Effector memory CD4-positive, alpha-beta T cell (primary cell): ENCODE measurements around the gene ALDOC.

ENCODE experiments used
- DNase-seq, 3 donors: peaks; one replicate each; pipeline ENCODE4 v3.0.0-alpha.2; 2020
- H3K27ac ChIP-seq: 2 replicates; pipeline ENCODE4 v1.7.0; 2013; ENCODE audit warnings: mild to moderate bottlenecking, low read length, moderate library complexity; ENCODE audit not compliant: insufficient read depth, poor library complexity, severe bottlenecking
- H3K27me3 ChIP-seq: replicated peaks from 2 replicates; pipeline ENCODE4 v1.7.0; 2013; ENCODE audit warnings: mild to moderate bottlenecking, low read length; ENCODE audit not compliant: insufficient read depth, control insufficient read depth, poor library complexity, severe bottlenecking
- H3K36me3 ChIP-seq: 2 replicates; pipeline ENCODE4 v1.7.0; 2013; ENCODE audit warnings: mild to moderate bottlenecking, low read length, moderate library complexity; ENCODE audit not compliant: control insufficient read depth, insufficient read depth
- H3K4me1 ChIP-seq: 2 replicates; pipeline ENCODE4 v1.7.0; 2013; ENCODE audit warnings: low read length, mild to moderate bottlenecking; ENCODE audit not compliant: control insufficient read depth, insufficient read depth, poor library complexity, severe bottlenecking
- H3K4me3 ChIP-seq: 2 replicates; pipeline ENCODE4 v1.7.0; 2013; ENCODE audit warnings: low read length, low read depth, mild to moderate bottlenecking; ENCODE audit not compliant: insufficient read depth, poor library complexity, severe bottlenecking
- H3K9me3 ChIP-seq: 2 replicates; pipeline ENCODE4 v1.7.0; 2013; ENCODE audit warnings: mild to moderate bottlenecking, low read length, moderate library complexity; ENCODE audit not compliant: control insufficient read depth

Gene ALDOC

DNA sequence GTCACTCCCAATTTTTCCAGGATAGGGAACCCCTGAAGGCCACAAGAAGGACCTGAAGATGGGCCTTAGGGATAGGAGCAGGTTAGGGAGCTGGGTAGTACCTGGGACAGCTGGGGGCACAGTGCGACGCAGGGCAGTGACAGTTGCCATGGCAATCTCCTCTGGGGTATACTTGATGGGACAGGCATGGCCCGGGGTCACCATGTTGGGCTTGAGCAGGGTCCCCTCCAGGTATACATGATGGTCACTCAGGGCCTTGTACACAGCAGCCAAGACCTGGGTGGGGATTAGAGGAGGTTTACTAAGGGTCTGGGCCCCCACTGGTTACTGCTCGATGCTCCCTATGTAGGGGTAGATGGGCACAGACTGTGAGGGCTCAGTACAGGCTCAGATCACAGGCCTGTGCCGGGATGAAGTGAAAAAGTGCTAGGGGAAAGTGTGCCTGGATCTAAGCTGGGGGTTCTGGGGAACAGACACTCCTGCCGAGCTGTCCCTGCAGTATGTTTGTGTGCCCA is 2.7 kb downstream of the ALDOC start:
- no peak for DNase-seq
- H3K27me3 ChIP-seq, result no peaks in the 10 kb centered on the region
- no peak overlapping the region for H3K27ac ChIP-seq
- H3K36me3 ChIP-seq, result no peaks in the 10 kb centered on the region
- peaks cover 26% of the 10 kb centered on the region for H3K4me1 ChIP-seq
- no peak overlapping the region for H3K4me3 ChIP-seq
- H3K9me3 ChIP-seq, result no peaks in the 10 kb centered on the region

DNA sequence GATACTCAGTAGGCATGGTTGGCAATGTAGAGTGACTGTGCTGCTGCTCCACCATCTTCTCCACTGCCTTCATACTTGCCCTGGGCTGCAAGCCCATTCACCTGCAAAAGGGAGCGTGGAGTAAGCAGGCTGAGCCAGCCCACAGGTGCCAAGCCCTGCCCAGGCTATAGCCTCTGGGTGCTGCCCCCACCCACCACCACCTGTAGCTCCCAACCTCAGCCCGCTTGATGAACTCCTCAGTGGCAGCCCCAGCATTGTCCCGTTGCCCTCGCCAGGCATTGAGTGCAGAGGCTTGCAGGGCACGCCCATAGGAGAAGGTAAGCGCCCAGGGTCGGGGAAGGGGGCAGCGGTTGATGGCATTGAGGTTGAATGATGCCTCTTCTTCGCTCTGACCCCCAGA is 3.2 kb downstream of the ALDOC start:
- DNase-seq, result no peak
- Histone ChIP-seq H3K9me3 (no peaks in the 10 kb centered on the region), H3K27ac (no peak overlapping the region), H3K4me3 (no peak overlapping the region), H3K4me1 (peaks cover 26% of the 10 kb centered on the region), H3K27me3 (no peaks in the 10 kb centered on the region), H3K36me3 (no peaks in the 10 kb centered on the region)

DNA sequence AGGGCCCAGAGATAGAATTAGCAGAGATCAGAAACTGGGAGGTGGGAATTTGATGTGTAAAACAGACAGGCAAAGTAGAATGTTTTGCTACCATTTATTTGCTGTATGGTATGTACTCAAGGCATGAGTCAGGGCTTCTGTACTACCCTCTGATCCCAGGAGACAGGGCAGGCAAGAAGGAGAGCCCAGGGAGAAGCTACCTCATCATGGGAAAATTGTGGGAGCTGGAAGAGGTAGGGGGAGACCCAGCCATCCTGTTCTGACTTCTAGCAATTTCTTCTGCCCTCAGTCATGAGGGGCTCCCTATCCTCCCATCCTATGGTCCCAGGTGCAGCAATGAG is 3.7 kb downstream of the ALDOC start:
- Histone ChIP-seq H3K27ac (no peak overlapping the region), H3K9me3 (no peaks in the 10 kb centered on the region), H3K4me1 (peaks cover 26% of the 10 kb centered on the region), H3K4me3 (no peak overlapping the region), H3K36me3 (no peaks in the 10 kb centered on the region), H3K27me3 (no peaks in the 10 kb centered on the region)
- no peak for DNase-seq

GRCh38 chr17:28572259-28573039 is 4.2 kb downstream of the ALDOC start:
- H3K27ac ChIP-seq, result peak overlapping the region; percentile 81
- H3K27me3 ChIP-seq, result no peaks in the 10 kb centered on the region
- H3K36me3 ChIP-seq, result no peaks in the 10 kb centered on the region
- H3K4me1 ChIP-seq, result peaks cover 26% of the 10 kb centered on the region
- peak overlapping the region; percentile 95 for H3K4me3 ChIP-seq
- DNase-seq, result no peak
- no peaks in the 10 kb centered on the region for H3K9me3 ChIP-seq

DNA sequence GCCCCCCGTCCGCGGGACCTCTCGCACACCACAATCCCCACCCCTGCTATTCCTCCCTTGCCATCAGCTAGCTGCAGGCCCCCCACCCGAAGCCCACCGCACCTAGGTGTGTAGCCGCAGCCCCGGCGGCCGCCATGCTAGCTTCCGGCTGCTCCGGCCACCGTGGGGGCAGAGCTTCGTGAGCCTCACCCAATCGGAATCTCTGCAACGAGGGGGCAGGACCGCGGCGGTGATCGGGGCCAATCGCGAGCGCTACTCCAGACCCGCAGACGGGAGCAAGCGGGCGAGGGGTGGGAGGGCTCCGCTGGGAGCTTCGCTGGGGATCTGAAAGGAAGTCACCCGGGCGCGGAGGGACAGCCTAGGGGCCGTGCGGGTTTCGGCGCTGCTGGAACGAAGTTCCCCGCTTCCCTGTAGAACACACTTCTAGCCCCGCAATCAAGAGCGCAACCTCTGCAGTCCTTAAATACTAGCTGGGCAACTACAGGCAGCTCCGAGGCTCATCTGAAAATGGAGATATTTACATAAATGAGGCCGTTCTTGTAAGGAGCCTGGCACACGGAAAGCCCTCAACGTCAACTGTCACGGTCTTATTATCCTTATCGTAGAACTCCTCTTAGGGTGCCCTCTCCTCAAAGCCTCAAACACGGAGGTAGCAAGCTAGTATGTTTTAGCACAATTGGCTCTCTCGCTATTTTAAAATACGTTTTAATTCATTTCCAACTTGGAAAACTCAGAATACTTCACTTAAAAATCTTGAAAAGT is 5.2 kb downstream of the ALDOC start, which contains the start of gene PIGS:
Gene PIGS (minus strand): TSS at position 164 of the 762 bp plus-strand sequence. CDS start 28 bp downstream, at position 136.
- Histone ChIP-seq H3K4me1 (peaks cover 30% of the 10 kb centered on the region), H3K4me3 (peak within 1 kb of the TSS; percentile 95), H3K27ac (peak within 1 kb of the TSS; percentile 81), H3K27me3 (no peaks in the 10 kb centered on the region), H3K36me3 (peaks cover 5% of the 10 kb centered on the region), H3K9me3 (no peaks in the 10 kb centered on the region)
- DNase-seq, result peak; percentile 84 to 89 (median 86)

GRCh38 chr17:28570716-28571360 is 5.9 kb downstream of the ALDOC start:
- Histone ChIP-seq H3K4me3 (peak overlapping the region; percentile 95), H3K36me3 (peaks cover 5% of the 10 kb centered on the region), H3K27ac (peak overlapping the region; percentile 81), H3K4me1 (peaks cover 25% of the 10 kb centered on the region), H3K27me3 (no peaks in the 10 kb centered on the region), H3K9me3 (no peaks in the 10 kb centered on the region)
- peak; percentile 25 to 42 (median 35) for DNase-seq

GRCh38 chr17:28569446-28569845 is 7.2 kb downstream of the ALDOC start:
- no peak overlapping the region for H3K27ac ChIP-seq

DNA sequence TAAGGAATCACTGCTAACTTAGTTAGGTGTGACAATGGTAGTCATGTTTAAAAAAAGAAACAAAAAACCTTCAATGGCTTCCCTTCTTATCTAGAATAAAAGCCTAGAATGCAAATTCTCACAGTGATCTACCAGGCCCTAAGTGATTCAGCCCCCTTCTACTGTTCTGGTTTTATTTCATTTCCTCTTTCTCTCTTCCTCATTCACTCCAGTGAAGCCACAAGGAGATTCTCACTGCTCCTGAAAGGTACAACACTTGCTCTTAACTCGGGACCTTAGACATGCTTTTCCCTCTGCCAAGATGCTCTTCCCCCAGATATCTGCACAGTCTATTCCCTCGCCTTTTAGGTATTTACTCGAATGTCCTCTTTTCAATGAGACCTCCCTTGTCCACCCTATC is 9.1 kb downstream of the ALDOC start:
- Histone ChIP-seq H3K4me1 (peaks cover 22% of the 10 kb centered on the region), H3K27ac (no peak overlapping the region), H3K4me3 (no peak overlapping the region)

More at GRCh38 chr17:28569446-28569845, 7.2 kb downstream of the ALDOC start:
- Histone ChIP-seq H3K36me3 (peaks cover 5% of the 10 kb centered on the region), H3K9me3 (no peaks in the 10 kb centered on the region), H3K4me3 (no peak overlapping the region), H3K27me3 (no peaks in the 10 kb centered on the region), H3K4me1 (peaks cover 22% of the 10 kb centered on the region)
- DNase-seq, result no peak

GRCh38 chr17:28563475-28563874 is 13.2 kb downstream of the ALDOC start:
- Histone ChIP-seq H3K36me3 (peaks cover 38% of the 10 kb centered on the region), H3K9me3 (no peaks in the 10 kb centered on the region), H3K27me3 (no peaks in the 10 kb centered on the region), H3K27ac (no peak overlapping the region), H3K4me1 (peaks cover 4% of the 10 kb centered on the region), H3K4me3 (no peak overlapping the region)
- no peak for DNase-seq

More for the DNA sequence above, 9.1 kb downstream of the ALDOC start:
- no peaks in the 10 kb centered on the region for H3K27me3 ChIP-seq
- peaks cover 16% of the 10 kb centered on the region for H3K36me3 ChIP-seq
- no peaks in the 10 kb centered on the region for H3K9me3 ChIP-seq
- DNase-seq, result no peak
